RKO (cell line): ENCODE data around the gene OGFR.

ENCODE experiments used
- DNase-seq: peaks from one replicate; pipeline ENCODE4 v3.0.0-alpha.2; 2016; ENCODE audit warnings: low spot score

The OGFR gene

GRCh38 chr20:62815066-62815991, 10.7 kb downstream of the OGFR start:
- DNase-seq = no peak

- DNase-seq = no peak
Measured at GRCh38 chr20:62816031-62816883, 11.6 kb downstream of the OGFR start.

- DNase-seq = no peak
Measured at GRCh38 chr20:62816884-62817873, 12.5 kb downstream of the OGFR start, which contains the start of gene COL9A3. Gene COL9A3 (plus strand): TSS chr20:62817050. CDS start chr20:62817065, 15 bp downstream.

- DNase-seq = no peak
Measured at GRCh38 chr20:62817975-62818591, 13.4 kb downstream of the OGFR start.

- DNase-seq = no peak
Measured at GRCh38 chr20:62818592-62819493, 14.2 kb downstream of the OGFR start.

- DNase-seq = peak; percentile 65
Measured at GRCh38 chr20:62819494-62820174, 15.0 kb downstream of the OGFR start.

- DNase-seq = no peak
Measured at GRCh38 chr20:62820208-62820961, 15.8 kb downstream of the OGFR start.

- no peak for DNase-seq
Measured at GRCh38 chr20:62820962-62821725, 16.5 kb downstream of the OGFR start.

- DNase-seq = no peak
Measured at GRCh38 chr20:62821726-62822210, 17.1 kb downstream of the OGFR start.

GRCh38 chr20:62822239-62822787, 17.7 kb downstream of the OGFR start:
- DNase-seq = no peak

GRCh38 chr20:62822788-62823651, 18.4 kb downstream of the OGFR start:
- DNase-seq = peak; percentile 85

- no peak for DNase-seq
Measured at GRCh38 chr20:62823688-62824475, 19.2 kb downstream of the OGFR start.

GRCh38 chr20:62824476-62825332, 20.1 kb downstream of the OGFR start:
- DNase-seq = peak; percentile 69

- DNase-seq = no peak
Measured at GRCh38 chr20:62825333-62825985, 20.8 kb downstream of the OGFR start.
